ENCODE measurements around the gene ANK2.
A peak's percentile ranks its signal among the peaks of the same experiment; 100 is the strongest.

ANK2 gene

GRCh38 chr4:113292371-113293042, 243.1 kb downstream of the ANK2 start:
- H3K9ac ChIP-seq (ENCODE audit: low read length), result no peak overlapping the region
- H3K4ac ChIP-seq (ENCODE audit: low read depth, low read length), result no peak overlapping the region
- H2AK5ac ChIP-seq (ENCODE audit: low read length), result no peak overlapping the region
- peak overlapping the region; percentile 66 for H3K56ac ChIP-seq (ENCODE audit: low read length)
- peak; percentile 72 for DNase-seq
- no peak overlapping the region for H3K23ac ChIP-seq (ENCODE audit: low read length)
- H3K4me1 ChIP-seq (ENCODE audit: control insufficient read depth, low read depth, low read length), result peaks cover 10% of the 10 kb centered on the region
- no peaks in the 10 kb centered on the region for H3K79me1 ChIP-seq (ENCODE audit: low read length)
- H2BK120ac ChIP-seq (ENCODE audit: low read depth, low read length), result no peak overlapping the region
- no peak overlapping the region for H2BK5ac ChIP-seq (ENCODE audit: low read length)
- no peak overlapping the region for H3K4me2 ChIP-seq (ENCODE audit: low read length)
- no peaks in the 10 kb centered on the region for H3K79me2 ChIP-seq (ENCODE audit: control insufficient read depth, insufficient read depth, low read length)
- no peak overlapping the region for H3K27ac ChIP-seq (ENCODE audit: low read depth, low read length)
- H3K27me3 ChIP-seq (ENCODE audit: insufficient read depth, low read length, poor library complexity), result no peaks in the 10 kb centered on the region
- no peak overlapping the region for H4K8ac ChIP-seq (ENCODE audit: low read depth, low read length)
- no peak overlapping the region for H2BK15ac ChIP-seq (replicated peaks; ENCODE audit: low read depth)
- no peak overlapping the region for H3K18ac ChIP-seq (ENCODE audit: low read length)
- WGBS (ENCODE audit: extremely low coverage, insufficient coverage, low lambda C conversion rate), result no CpG with 5 or more reads among the region's 21 CpGs
- H4K5ac ChIP-seq (ENCODE audit: low read length), result no peak overlapping the region
- peaks cover 3% of the 10 kb centered on the region for H3K36me3 ChIP-seq (ENCODE audit: control insufficient read depth, insufficient read depth, low read length)
- no peak overlapping the region for H3K4me3 ChIP-seq (ENCODE audit: low read length)

- Histone ChIP-seq H3K4me1 (ENCODE audit: control insufficient read depth, low read depth, low read length) (peaks cover 10% of the 10 kb centered on the region), H3K4me2 (ENCODE audit: low read length) (no peak overlapping the region), H3K27me3 (ENCODE audit: insufficient read depth, low read length, poor library complexity) (no peaks in the 10 kb centered on the region), H4K8ac (ENCODE audit: low read depth, low read length) (no peak overlapping the region), H2BK120ac (ENCODE audit: low read depth, low read length) (no peak overlapping the region), H2BK15ac (replicated peaks; ENCODE audit: low read depth) (no peak overlapping the region), H3K9ac (ENCODE audit: low read length) (no peak overlapping the region), H3K79me1 (ENCODE audit: low read length) (no peaks in the 10 kb centered on the region), H3K36me3 (ENCODE audit: control insufficient read depth, insufficient read depth, low read length) (peaks cover 3% of the 10 kb centered on the region), H3K79me2 (ENCODE audit: control insufficient read depth, insufficient read depth, low read length) (no peaks in the 10 kb centered on the region), H3K18ac (ENCODE audit: low read length) (no peak overlapping the region), H3K4ac (ENCODE audit: low read depth, low read length) (no peak overlapping the region), H2BK5ac (ENCODE audit: low read length) (no peak overlapping the region), H2AK5ac (ENCODE audit: low read length) (no peak overlapping the region), H4K5ac (ENCODE audit: low read length) (no peak overlapping the region), H3K56ac (ENCODE audit: low read length) (no peak overlapping the region), H3K4me3 (ENCODE audit: low read length) (no peak overlapping the region), H3K23ac (ENCODE audit: low read length) (no peak overlapping the region), H3K27ac (ENCODE audit: low read depth, low read length) (no peak overlapping the region)
- no CpG with 5 or more reads among the region's 9 CpGs for WGBS (ENCODE audit: extremely low coverage, insufficient coverage, low lambda C conversion rate)
- DNase-seq, result peak; percentile 33
Measured at GRCh38 chr4:113293043-113293560, 243.6 kb downstream of the ANK2 start.

GRCh38 chr4:113293674-113294073, 244.2 kb downstream of the ANK2 start:
- Histone ChIP-seq H2BK5ac (ENCODE audit: low read length) (no peak overlapping the region), H3K4me1 (ENCODE audit: control insufficient read depth, low read depth, low read length) (peaks cover 10% of the 10 kb centered on the region), H3K4me3 (ENCODE audit: low read length) (no peak overlapping the region), H3K79me2 (ENCODE audit: control insufficient read depth, insufficient read depth, low read length) (no peaks in the 10 kb centered on the region), H4K8ac (ENCODE audit: low read depth, low read length) (no peak overlapping the region), H3K27me3 (ENCODE audit: insufficient read depth, low read length, poor library complexity) (no peaks in the 10 kb centered on the region), H3K9ac (ENCODE audit: low read length) (no peak overlapping the region), H3K27ac (ENCODE audit: low read depth, low read length) (no peak overlapping the region), H3K4me2 (ENCODE audit: low read length) (no peak overlapping the region), H4K5ac (ENCODE audit: low read length) (no peak overlapping the region), H2BK15ac (replicated peaks; ENCODE audit: low read depth) (no peak overlapping the region), H3K79me1 (ENCODE audit: low read length) (no peaks in the 10 kb centered on the region), H2BK120ac (ENCODE audit: low read depth, low read length) (no peak overlapping the region), H3K56ac (ENCODE audit: low read length) (no peak overlapping the region), H3K23ac (ENCODE audit: low read length) (no peak overlapping the region), H3K36me3 (ENCODE audit: control insufficient read depth, insufficient read depth, low read length) (peaks cover 3% of the 10 kb centered on the region), H2AK5ac (ENCODE audit: low read length) (no peak overlapping the region), H3K4ac (ENCODE audit: low read depth, low read length) (no peak overlapping the region), H3K18ac (ENCODE audit: low read length) (no peak overlapping the region)
- DNase-seq, result peak; percentile 23
- WGBS (ENCODE audit: extremely low coverage, insufficient coverage, low lambda C conversion rate), result no CpG with 5 or more reads among the region's 4 CpGs

- H3K9ac ChIP-seq (ENCODE audit: low read length), result no peak overlapping the region
- no peak for DNase-seq
- H3K4me1 ChIP-seq (ENCODE audit: control insufficient read depth, low read depth, low read length), result peaks cover 10% of the 10 kb centered on the region
- no peak overlapping the region for H3K18ac ChIP-seq (ENCODE audit: low read length)
- H4K8ac ChIP-seq (ENCODE audit: low read depth, low read length), result no peak overlapping the region
- peaks cover 3% of the 10 kb centered on the region for H3K36me3 ChIP-seq (ENCODE audit: control insufficient read depth, insufficient read depth, low read length)
- no CpG with 5 or more reads among the region's 1 CpG for WGBS (ENCODE audit: extremely low coverage, insufficient coverage, low lambda C conversion rate)
- H2BK5ac ChIP-seq (ENCODE audit: low read length), result no peak overlapping the region
- H3K4me3 ChIP-seq (ENCODE audit: low read length), result no peak overlapping the region
- no peak overlapping the region for H2AK5ac ChIP-seq (ENCODE audit: low read length)
- H3K79me2 ChIP-seq (ENCODE audit: control insufficient read depth, insufficient read depth, low read length), result no peaks in the 10 kb centered on the region
- H2BK120ac ChIP-seq (ENCODE audit: low read depth, low read length), result no peak overlapping the region
- H3K56ac ChIP-seq (ENCODE audit: low read length), result no peak overlapping the region
- no peak overlapping the region for H4K5ac ChIP-seq (ENCODE audit: low read length)
- no peak overlapping the region for H3K4me2 ChIP-seq (ENCODE audit: low read length)
- no peak overlapping the region for H3K27ac ChIP-seq (ENCODE audit: low read depth, low read length)
- H3K4ac ChIP-seq (ENCODE audit: low read depth, low read length), result no peak overlapping the region
- no peaks in the 10 kb centered on the region for H3K27me3 ChIP-seq (ENCODE audit: insufficient read depth, low read length, poor library complexity)
- H3K23ac ChIP-seq (ENCODE audit: low read length), result no peak overlapping the region
- no peaks in the 10 kb centered on the region for H3K79me1 ChIP-seq (ENCODE audit: low read length)
- no peak overlapping the region for H2BK15ac ChIP-seq (replicated peaks; ENCODE audit: low read depth)
Measured at GRCh38 chr4:113294908-113295307, 245.5 kb downstream of the ANK2 start.

GRCh38 chr4:113300471-113300928, 251.0 kb downstream of the ANK2 start:
- no CpG with 5 or more reads among the region's 5 CpGs for WGBS (ENCODE audit: extremely low coverage, insufficient coverage, low lambda C conversion rate)
- no peaks in the 10 kb centered on the region for H3K4me1 ChIP-seq (ENCODE audit: control insufficient read depth, low read depth, low read length)
- no peak overlapping the region for H4K5ac ChIP-seq (ENCODE audit: low read length)
- no peak overlapping the region for H2BK15ac ChIP-seq (replicated peaks; ENCODE audit: low read depth)
- H3K27ac ChIP-seq (ENCODE audit: low read depth, low read length), result no peak overlapping the region
- no peak overlapping the region for H3K4me3 ChIP-seq (ENCODE audit: low read length)
- H3K9ac ChIP-seq (ENCODE audit: low read length), result no peak overlapping the region
- no peak overlapping the region for H3K4me2 ChIP-seq (ENCODE audit: low read length)
- H3K23ac ChIP-seq (ENCODE audit: low read length), result no peak overlapping the region
- DNase-seq, result peak; percentile 26
- no peak overlapping the region for H4K8ac ChIP-seq (ENCODE audit: low read depth, low read length)
- no peak overlapping the region for H2BK5ac ChIP-seq (ENCODE audit: low read length)
- H3K18ac ChIP-seq (ENCODE audit: low read length), result no peak overlapping the region
- no peak overlapping the region for H3K56ac ChIP-seq (ENCODE audit: low read length)
- no peaks in the 10 kb centered on the region for H3K79me1 ChIP-seq (ENCODE audit: low read length)
- no peaks in the 10 kb centered on the region for H3K27me3 ChIP-seq (ENCODE audit: insufficient read depth, low read length, poor library complexity)
- no peaks in the 10 kb centered on the region for H3K36me3 ChIP-seq (ENCODE audit: control insufficient read depth, insufficient read depth, low read length)
- H3K79me2 ChIP-seq (ENCODE audit: control insufficient read depth, insufficient read depth, low read length), result no peaks in the 10 kb centered on the region
- H2AK5ac ChIP-seq (ENCODE audit: low read length), result no peak overlapping the region
- H2BK120ac ChIP-seq (ENCODE audit: low read depth, low read length), result no peak overlapping the region
- H3K4ac ChIP-seq (ENCODE audit: low read depth, low read length), result no peak overlapping the region

GRCh38 chr4:113302051-113302450, 252.6 kb downstream of the ANK2 start:
- H3K79me1 ChIP-seq (ENCODE audit: low read length), result no peaks in the 10 kb centered on the region
- H3K4ac ChIP-seq (ENCODE audit: low read depth, low read length), result no peak overlapping the region
- H3K23ac ChIP-seq (ENCODE audit: low read length), result no peak overlapping the region
- H3K79me2 ChIP-seq (ENCODE audit: control insufficient read depth, insufficient read depth, low read length), result no peaks in the 10 kb centered on the region
- no peak overlapping the region for H3K27ac ChIP-seq (ENCODE audit: low read depth, low read length)
- no peak overlapping the region for H2BK5ac ChIP-seq (ENCODE audit: low read length)
- no peak overlapping the region for H3K4me3 ChIP-seq (ENCODE audit: low read length)
- H3K36me3 ChIP-seq (ENCODE audit: control insufficient read depth, insufficient read depth, low read length), result no peaks in the 10 kb centered on the region
- H3K4me1 ChIP-seq (ENCODE audit: control insufficient read depth, low read depth, low read length), result no peaks in the 10 kb centered on the region
- H3K27me3 ChIP-seq (ENCODE audit: insufficient read depth, low read length, poor library complexity), result no peaks in the 10 kb centered on the region
- H2BK120ac ChIP-seq (ENCODE audit: low read depth, low read length), result no peak overlapping the region
- no peak overlapping the region for H3K56ac ChIP-seq (ENCODE audit: low read length)
- no CpG with 5 or more reads among the region's 1 CpG for WGBS (ENCODE audit: extremely low coverage, insufficient coverage, low lambda C conversion rate)
- no peak overlapping the region for H4K5ac ChIP-seq (ENCODE audit: low read length)
- H4K8ac ChIP-seq (ENCODE audit: low read depth, low read length), result no peak overlapping the region
- no peak overlapping the region for H2BK15ac ChIP-seq (replicated peaks; ENCODE audit: low read depth)
- H3K18ac ChIP-seq (ENCODE audit: low read length), result no peak overlapping the region
- no peak for DNase-seq
- H3K4me2 ChIP-seq (ENCODE audit: low read length), result no peak overlapping the region
- no peak overlapping the region for H3K9ac ChIP-seq (ENCODE audit: low read length)
- no peak overlapping the region for H2AK5ac ChIP-seq (ENCODE audit: low read length)
